ENCODE data around the gene BBS9. TPM values are rescaled to one million over a fixed set of nuclear protein-coding genes. Genes with fewer than 3 reads are reported as not detected.

Gene BBS9
- total and polyA plus RNA-seq, 2 donors (not counting 3 experiments of a cell fraction or from before 2014, with no cell fraction given): 5.7 to 17.4 TPM

DNA sequence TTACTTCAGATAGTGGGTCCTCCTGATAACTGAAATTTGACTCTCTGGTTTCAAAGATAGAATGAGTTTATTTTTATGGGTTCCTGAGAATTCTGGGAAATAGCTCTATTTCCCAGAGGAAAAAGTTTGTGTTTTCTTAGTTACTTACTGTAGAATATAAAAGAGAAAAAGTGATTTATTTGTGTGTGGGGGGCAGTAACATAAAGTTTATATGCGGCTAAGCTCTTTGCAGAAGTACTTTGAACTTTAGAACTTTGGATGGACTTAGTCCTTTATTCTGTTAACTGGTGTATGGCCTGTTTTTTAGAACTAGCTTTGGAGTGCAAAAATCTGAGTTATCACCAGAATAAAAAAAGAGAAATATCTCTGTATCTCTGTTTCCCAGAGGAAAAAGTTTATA lies 157.1 kb downstream of the BBS9 start:
- no peaks in the 10 kb centered on the region for H4K20me1 ChIP-seq (replicated peaks; ENCODE audit: control insufficient read depth, extremely low read depth, insufficient read depth, low read length)
- no peak overlapping the region for H3K27ac ChIP-seq (ENCODE audit: insufficient read depth, low read depth, low read length)
- H3K4me3 ChIP-seq (replicated peaks in 1 of 3; ENCODE audit: insufficient read depth in 1 of 3, low read depth in 1 of 3, low read length in 3 of 3): no peak overlapping the region
- BruUV-seq (replicated peaks): no TSS peak
- TF ChIP-seq, protein P1, sequence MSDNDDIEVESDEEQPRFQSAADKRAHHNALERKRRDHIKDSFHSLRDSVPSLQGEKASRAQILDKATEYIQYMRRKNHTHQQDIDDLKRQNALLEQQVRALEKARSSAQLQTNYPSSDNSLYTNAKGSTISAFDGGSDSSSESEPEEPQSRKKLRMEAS (IDR thresholded peaks at IDR 0.05; ENCODE audit: insufficient read depth, insufficient read length): no peak
- TF ChIP-seq POLR2A (IDR thresholded peaks at IDR 0.05; ENCODE audit: low read depth, low read length) (no peak), FOS (IDR thresholded peaks at IDR 0.05; ENCODE audit: borderline replicate concordance, insufficient read depth, low read length) (no peak), MYC (IDR thresholded peaks at IDR 0.05; ENCODE audit: low read depth, low read length) (no peak), POLR2AphosphoS5 (IDR thresholded peaks at IDR 0.05; ENCODE audit: insufficient read depth, low read depth, low read length) (no peak), GATA2 (IDR thresholded peaks at IDR 0.05; ENCODE audit: insufficient read depth, insufficient read length, low read depth, low read length) (no peak), EZH2 (IDR thresholded peaks at IDR 0.05; ENCODE audit: borderline replicate concordance, low read depth, low read length, severe bottlenecking) (no peak), JUN (IDR thresholded peaks at IDR 0.05; ENCODE audit: borderline replicate concordance, insufficient read depth, insufficient read length, low read depth) (no peak)
- TF ChIP-seq, protein P2, sequence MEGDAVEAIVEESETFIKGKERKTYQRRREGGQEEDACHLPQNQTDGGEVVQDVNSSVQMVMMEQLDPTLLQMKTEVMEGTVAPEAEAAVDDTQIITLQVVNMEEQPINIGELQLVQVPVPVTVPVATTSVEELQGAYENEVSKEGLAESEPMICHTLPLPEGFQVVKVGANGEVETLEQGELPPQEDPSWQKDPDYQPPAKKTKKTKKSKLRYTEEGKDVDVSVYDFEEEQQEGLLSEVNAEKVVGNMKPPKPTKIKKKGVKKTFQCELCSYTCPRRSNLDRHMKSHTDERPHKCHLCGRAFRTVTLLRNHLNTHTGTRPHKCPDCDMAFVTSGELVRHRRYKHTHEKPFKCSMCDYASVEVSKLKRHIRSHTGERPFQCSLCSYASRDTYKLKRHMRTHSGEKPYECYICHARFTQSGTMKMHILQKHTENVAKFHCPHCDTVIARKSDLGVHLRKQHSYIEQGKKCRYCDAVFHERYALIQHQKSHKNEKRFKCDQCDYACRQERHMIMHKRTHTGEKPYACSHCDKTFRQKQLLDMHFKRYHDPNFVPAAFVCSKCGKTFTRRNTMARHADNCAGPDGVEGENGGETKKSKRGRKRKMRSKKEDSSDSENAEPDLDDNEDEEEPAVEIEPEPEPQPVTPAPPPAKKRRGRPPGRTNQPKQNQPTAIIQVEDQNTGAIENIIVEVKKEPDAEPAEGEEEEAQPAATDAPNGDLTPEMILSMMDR (IDR thresholded peaks at IDR 0.05; ENCODE audit: extremely low read depth in 1 of 2, insufficient read depth in 1 of 2, low read depth in 1 of 2, low read length in 2 of 2): no peak
- CTCF ChIA-PET: no interaction called here
- no peaks in the 10 kb centered on the region for H3K9me1 ChIP-seq (replicated peaks; ENCODE audit: control insufficient read depth, extremely low read depth, insufficient read depth, low read length)
- no peak overlapping the region for H3K4me2 ChIP-seq (ENCODE audit: insufficient read depth, low read length)
- dilution Hi-C loops (cut with MboI; ENCODE audit: extremely low pct_ligation_motif_present, low sequenced_read_pairs) (no loop called here), intact Hi-C loops (cut with micrococcal nuclease) (no loop called here)
- H3K27me3 ChIP-seq (ENCODE audit: control insufficient read depth in 2 of 2, insufficient read depth in 2 of 2, low read length in 2 of 2): no peaks in the 10 kb centered on the region
- no peaks in the 10 kb centered on the region for H3K36me3 ChIP-seq (ENCODE audit: control insufficient read depth in 2 of 2, extremely low read depth in 1 of 2, insufficient read depth in 2 of 2, low read length in 2 of 2)
- no peaks in the 10 kb centered on the region for H3K4me1 ChIP-seq (ENCODE audit: control insufficient read depth, extremely low read depth, insufficient read depth, low read length)
- no peaks in the 10 kb centered on the region for H3K79me2 ChIP-seq (ENCODE audit: control insufficient read depth, insufficient read depth, low read length)
- no peaks in the 10 kb centered on the region for H3K9me3 ChIP-seq (replicated peaks; ENCODE audit: control insufficient read depth, insufficient read depth, low read length)
- DNase-seq (ENCODE audit: low read depth, low spot score) (no peak), FAIRE-seq (no peak)
- no peak overlapping the region for H2AFZ ChIP-seq (ENCODE audit: low read depth, low read length)
- no peak overlapping the region for H3K9ac ChIP-seq (replicated peaks; ENCODE audit: extremely low read depth, insufficient read depth, low read length)
- POLR2A ChIA-PET: no interaction called here

All from endothelial cell of umbilical vein (primary cell).